Measurements from ENCODE around the gene TRMT2A. TPM values are rescaled to one million over a fixed set of nuclear protein-coding genes. Genes with fewer than 3 reads are reported as not detected.

The TRMT2A gene
- total and polyA plus RNA-seq, 2 of the 8 experiments (the other 6 are each of a cell fraction or from before 2014, with no cell fraction given) = 44.9 to 50.3 TPM

GRCh38 chr22:20137671-20138416, 20.8 kb upstream of the TRMT2A start:
- no peak overlapping the region for H2AK5ac ChIP-seq (ENCODE audit: low read depth, low read length)
- 92% methylated on average over 26 of the region's 26 CpGs; no CpG with 5 or more reads in 1 of the 2 experiments for WGBS, 2 experiments (ENCODE audit: extremely low coverage in 1 of 2, insufficient coverage in 1 of 2, insufficient read length in 1 of 2, insufficient replicate concordance in 2 of 2, low coverage in 1 of 2, low lambda C conversion rate in 2 of 2, missing lambda C conversion rate in 1 of 2)
- TF ChIP-seq CTCF (IDR thresholded peaks at IDR 0.05; ENCODE audit: control extremely low read depth in 1 of 3, insufficient read depth in 1 of 3, low read depth in 1 of 3, low read length in 3 of 3) (no peak), SP4 (IDR thresholded peaks at IDR 0.05; ENCODE audit: low read length) (no peak), EZH2 (IDR thresholded peaks at IDR 0.05; ENCODE audit: low read depth, low read length, severe bottlenecking) (no peak), SP2 (IDR thresholded peaks at IDR 0.05; ENCODE audit: low read length) (no peak), CHD1 (IDR thresholded peaks at IDR 0.05; ENCODE audit: low read depth, low read length) (no peak), BRCA1 (IDR thresholded peaks at IDR 0.05; ENCODE audit: low read depth, low read length) (no peak), CBX8 (IDR thresholded peaks at IDR 0.05; ENCODE audit: borderline replicate concordance, low read depth, low read length) (no peak), TBP (IDR thresholded peaks at IDR 0.05; ENCODE audit: low read depth, low read length) (no peak), FOSL1 (IDR thresholded peaks at IDR 0.05; ENCODE audit: insufficient read depth, low read depth, low read length) (no peak), RBBP5 (IDR thresholded peaks at IDR 0.05; ENCODE audit: borderline replicate concordance, low read depth, low read length) (no peak)

More at GRCh38 chr22:20137671-20138416, 20.8 kb upstream of the TRMT2A start:
- H3K4me1 ChIP-seq (replicated peaks in 1 of 4; ENCODE audit: control insufficient read depth in 3 of 4, insufficient read depth in 4 of 4, low read length in 3 of 4) = 0 out of 7 replicates have a peak, but pooled peaks cover 0 to under 1% (median 0%) of the 10 kb centered on the region in 4 experiments
- H2BK15ac ChIP-seq (ENCODE audit: low read length) = no peak overlapping the region
- no peak overlapping the region for H2BK12ac ChIP-seq (ENCODE audit: low read depth, low read length)
- no peak overlapping the region for H4K5ac ChIP-seq (ENCODE audit: insufficient read length, low read depth, low read length)
- no peak overlapping the region for H2AFZ ChIP-seq (ENCODE audit: low read length)
- H3K9ac ChIP-seq (replicated peaks in 1 of 4; ENCODE audit: extremely low read depth in 1 of 4, low read depth in 3 of 4, low read length in 3 of 4) = no peak overlapping the region
- H3K23me2 ChIP-seq (ENCODE audit: low read depth, low read length) = no peaks in the 10 kb centered on the region
- H3K79me2 ChIP-seq (ENCODE audit: control insufficient read depth in 1 of 2, insufficient read depth in 2 of 2, low read length in 2 of 2) = peaks cover 0 to 19% of the 10 kb centered on the region in 2 experiments; a peak in 3 of 4 replicates
- no peak overlapping the region for H3K23ac ChIP-seq (ENCODE audit: insufficient read length)
- H2BK5ac ChIP-seq (ENCODE audit: low read depth, low read length) = no peak overlapping the region; the same call in 1 of the 2 replicates
- H4K8ac ChIP-seq (ENCODE audit: extremely low read depth, insufficient read depth, low read length) = no peak overlapping the region; the same call in 1 of the 2 replicates
- H3K4ac ChIP-seq (replicated peaks; ENCODE audit: insufficient read length, low read depth, low read length) = no peak overlapping the region
- no peak overlapping the region for H2BK120ac ChIP-seq (replicated peaks; ENCODE audit: low read depth, low read length)
- H3K79me1 ChIP-seq (ENCODE audit: low read depth, low read length) = peaks cover 21% of the 10 kb centered on the region
- H3K27ac ChIP-seq (ENCODE audit: low read depth, low read length) = no peak overlapping the region
- no peak overlapping the region for H3K56ac ChIP-seq (replicated peaks; ENCODE audit: insufficient read length, low read depth, low read length)
- H3K27me3 ChIP-seq (replicated peaks in 1 of 4; ENCODE audit: control insufficient read depth in 3 of 4, extremely low read depth in 1 of 4, insufficient read depth in 3 of 4, low read length in 3 of 4) = no peaks in the 10 kb centered on the region
- DNase-seq (ENCODE audit: low read depth in 1 of 2, low spot score in 2 of 2) = no peak
- no peak overlapping the region for H3K14ac ChIP-seq (ENCODE audit: insufficient read length)
- no peak overlapping the region for H2BK20ac ChIP-seq (ENCODE audit: low read length)
- no peaks in the 10 kb centered on the region for H3K9me3 ChIP-seq (ENCODE audit: insufficient read depth in 2 of 2, low read depth in 1 of 2, low read length in 1 of 2)
- H3K4me3 ChIP-seq (ENCODE audit: extremely low read depth in 1 of 4, insufficient read depth in 2 of 4, low read depth in 3 of 4, low read length in 4 of 4) = no peak overlapping the region
- H3K18ac ChIP-seq (ENCODE audit: extremely low read depth, low read length) = no peak overlapping the region
- no peak for FAIRE-seq
- H3K36me3 ChIP-seq (ENCODE audit: control insufficient read depth in 2 of 4, insufficient read depth in 4 of 4, low read length in 3 of 4) = 0 out of 8 replicates have a peak, but pooled peaks cover 0 to 4% (median 0%) of the 10 kb centered on the region in 4 experiments
- no peak overlapping the region for H4K91ac ChIP-seq (replicated peaks; ENCODE audit: insufficient read length, low read length)
- peaks cover 15 to 35% of the 10 kb centered on the region in 2 experiments for H4K20me1 ChIP-seq (replicated peaks in 1 of 2; ENCODE audit: control insufficient read depth in 1 of 2, insufficient read depth in 2 of 2, low read length in 2 of 2)
- ChIA-PET CTCF (ENCODE audit: partially characterized antibody) (interaction anchor here (1.0 to 2.5 kb wide), 4 partner anchors 16 to 883 kb away, joined by 3 to 13 read pairs (median 8); no protein-coding TSS in a partner anchor), POLR2A (ENCODE audit: partially characterized antibody) (interaction anchor here (0.6 to 10.1 kb wide), 5 partner anchors 11 to 1200 kb away, joined by 3 to 104 read pairs (median 4); partner anchors contain the start of gene TRMT2A)
- no peak overlapping the region for H3K4me2 ChIP-seq (ENCODE audit: insufficient read depth in 1 of 2, low read depth in 2 of 2, low read length in 2 of 2)
